Cardiac fibroblast (primary cell): ENCODE results near the gene MAP4.
"Not testable (repeated sequence)": the region's sequence is repeated elsewhere in the genome, so short reads cannot be mapped to it uniquely, and the experiment has no call there.

Experiments used
- DNase-seq, 2 donors: peaks; one replicate each; pipeline versions ENCODE4 v3.0.0 to v3.0.0-alpha.2; 2010; ENCODE audit warnings: low read depth in 2 of 2
- H3K4me3 ChIP-seq, 2 donors: replicated peaks in 1 of 2; 1 replicate in 1 of 2; 2 replicates in 1 of 2; pipeline ENCODE4 v1.5.1; 2011; ENCODE audit warnings: low read depth in 2 of 2, low read length in 2 of 2, mild to moderate bottlenecking in 2 of 2, moderate library complexity in 1 of 2
- TF ChIP-seq, protein P1 (sequence below): IDR thresholded peaks from one replicate; pipeline ENCODE4 v1.5.1; 2011; ENCODE audit warnings: low read depth, mild to moderate bottlenecking, low read length, inconsistent platforms

The MAP4 gene

DNA sequence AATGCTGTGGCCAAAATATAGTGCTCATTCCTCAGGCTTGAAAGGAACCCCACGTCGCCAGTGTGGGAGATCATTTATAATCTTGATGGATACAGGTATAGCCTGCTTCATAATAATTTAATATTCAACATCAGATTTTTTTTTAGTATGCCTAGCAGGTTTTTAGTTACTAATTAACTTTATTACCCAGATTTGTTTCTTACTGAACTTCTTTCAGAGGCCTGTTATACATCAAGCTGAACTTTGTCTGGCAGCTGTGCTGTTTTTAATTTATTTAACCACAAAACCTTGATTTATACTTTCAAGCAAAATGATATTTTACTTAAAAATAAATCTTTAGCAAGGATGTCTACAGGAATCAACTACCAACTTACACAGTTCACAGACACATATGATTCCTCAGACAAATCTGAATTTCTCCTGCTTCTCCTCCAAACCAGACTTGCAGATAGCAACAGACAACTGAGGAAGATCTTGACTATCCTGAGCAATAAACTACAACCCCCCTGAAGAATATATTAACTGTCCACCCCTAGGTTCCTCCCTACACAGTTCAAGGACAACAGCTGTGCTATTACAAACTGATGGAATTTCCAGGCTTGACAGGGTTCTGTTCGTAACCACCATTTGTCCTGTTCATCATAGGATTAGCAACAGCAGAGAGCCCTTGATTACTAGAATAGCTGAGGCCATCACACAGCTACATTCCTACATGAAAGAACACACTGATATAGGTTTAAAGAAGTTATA, 610 bp downstream of the MAP4 start:
- no peak overlapping the region for H3K4me3 ChIP-seq
- TF ChIP-seq, protein P1, sequence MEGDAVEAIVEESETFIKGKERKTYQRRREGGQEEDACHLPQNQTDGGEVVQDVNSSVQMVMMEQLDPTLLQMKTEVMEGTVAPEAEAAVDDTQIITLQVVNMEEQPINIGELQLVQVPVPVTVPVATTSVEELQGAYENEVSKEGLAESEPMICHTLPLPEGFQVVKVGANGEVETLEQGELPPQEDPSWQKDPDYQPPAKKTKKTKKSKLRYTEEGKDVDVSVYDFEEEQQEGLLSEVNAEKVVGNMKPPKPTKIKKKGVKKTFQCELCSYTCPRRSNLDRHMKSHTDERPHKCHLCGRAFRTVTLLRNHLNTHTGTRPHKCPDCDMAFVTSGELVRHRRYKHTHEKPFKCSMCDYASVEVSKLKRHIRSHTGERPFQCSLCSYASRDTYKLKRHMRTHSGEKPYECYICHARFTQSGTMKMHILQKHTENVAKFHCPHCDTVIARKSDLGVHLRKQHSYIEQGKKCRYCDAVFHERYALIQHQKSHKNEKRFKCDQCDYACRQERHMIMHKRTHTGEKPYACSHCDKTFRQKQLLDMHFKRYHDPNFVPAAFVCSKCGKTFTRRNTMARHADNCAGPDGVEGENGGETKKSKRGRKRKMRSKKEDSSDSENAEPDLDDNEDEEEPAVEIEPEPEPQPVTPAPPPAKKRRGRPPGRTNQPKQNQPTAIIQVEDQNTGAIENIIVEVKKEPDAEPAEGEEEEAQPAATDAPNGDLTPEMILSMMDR = no peak
- peak; percentile 39 to 43 for DNase-seq

DNA sequence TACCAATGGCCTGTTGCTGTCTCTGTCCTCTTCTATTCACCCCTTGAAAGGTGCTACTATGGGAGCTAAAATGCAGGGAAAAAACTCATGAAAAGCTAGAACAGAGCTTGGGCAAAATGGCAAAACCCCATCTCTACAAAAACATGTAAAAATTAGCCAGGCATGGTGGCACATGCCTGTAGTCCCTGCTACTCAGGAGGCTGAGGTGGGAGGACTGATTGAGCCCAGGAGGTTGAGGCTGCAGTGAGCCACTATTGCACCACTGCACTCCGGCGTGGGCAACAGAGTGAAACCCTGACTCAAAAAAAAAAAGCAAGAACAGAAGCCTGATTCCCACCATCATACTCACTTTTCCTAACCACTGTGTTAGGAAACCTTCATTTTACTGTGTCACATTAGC, 1.9 kb downstream of the MAP4 start:
- H3K4me3 ChIP-seq = no peak overlapping the region
- no peak for DNase-seq
- TF ChIP-seq, protein P1 = no peak

DNA sequence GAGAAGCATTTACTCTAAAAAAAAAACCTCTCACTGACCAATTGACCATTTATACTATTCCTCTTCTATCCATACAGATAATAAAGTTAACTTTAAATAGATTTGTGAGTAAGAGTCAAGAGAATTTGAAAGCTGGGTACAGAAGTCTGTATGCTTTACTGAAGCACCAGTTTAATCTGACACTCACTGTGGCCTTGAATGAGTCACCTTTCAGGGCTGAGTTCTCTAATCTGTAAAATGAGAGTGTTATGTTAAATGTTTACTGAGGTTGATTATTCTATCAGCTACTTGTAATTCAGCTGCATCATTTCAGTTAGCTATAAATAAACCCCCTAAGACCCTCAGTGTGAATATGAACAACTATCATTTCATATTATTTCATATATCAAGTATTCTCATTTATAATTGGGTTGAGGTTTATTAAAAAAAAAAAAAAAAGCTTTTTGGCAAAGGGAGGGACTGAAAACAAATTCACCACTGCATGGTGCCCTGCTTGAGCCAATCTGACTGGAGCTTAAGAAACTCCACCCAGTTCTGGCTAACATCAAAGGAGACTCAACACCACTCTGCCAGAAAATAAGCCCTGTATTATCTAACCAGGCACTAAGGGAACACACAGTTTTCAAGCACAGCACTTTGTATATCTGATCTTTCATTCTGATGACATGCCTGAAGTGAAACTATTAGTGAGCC, 2.8 kb downstream of the MAP4 start:
- TF ChIP-seq, protein P1 = no peak
- peak; percentile 76 to 86 for DNase-seq
- no peak overlapping the region for H3K4me3 ChIP-seq

DNA sequence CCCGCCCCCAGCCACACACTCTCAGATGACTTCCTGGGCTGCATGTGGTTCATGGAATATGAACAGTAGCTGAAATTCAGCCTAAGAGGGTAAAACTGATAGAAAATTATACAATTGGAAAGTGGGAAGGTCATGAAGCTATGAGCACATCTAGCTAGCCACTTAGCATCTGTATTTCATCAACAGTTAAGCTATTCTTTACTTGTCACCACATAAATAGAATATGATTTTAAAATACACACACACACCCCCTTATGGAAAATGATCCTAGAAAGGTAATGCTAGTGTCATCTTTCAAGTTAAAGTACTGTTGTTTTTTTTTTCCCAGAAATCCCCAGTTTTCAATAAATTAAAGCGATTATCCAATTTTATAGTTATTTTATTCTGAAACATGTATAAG, 3.6 kb downstream of the MAP4 start:
- TF ChIP-seq, protein P1 = no peak
- H3K4me3 ChIP-seq = no peak overlapping the region
- no peak for DNase-seq

DNA sequence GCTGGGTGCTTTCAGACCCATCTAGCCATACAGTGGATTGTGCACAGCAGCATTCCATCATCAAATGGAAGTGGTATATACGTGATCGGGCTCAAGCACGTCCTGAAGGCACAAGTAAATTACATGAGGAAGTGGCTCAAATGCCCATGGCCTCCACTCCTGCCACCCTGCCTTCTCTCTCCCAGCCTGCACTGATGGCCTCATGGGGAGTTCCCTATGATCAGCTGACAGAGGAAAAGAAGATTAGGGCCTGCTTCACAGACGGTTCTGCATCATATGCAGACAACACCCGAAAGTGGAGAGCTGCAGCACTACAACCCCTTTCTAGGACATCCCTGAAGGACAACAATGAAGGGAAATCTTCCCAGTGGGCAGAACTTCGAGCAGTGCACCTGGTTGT, 8.2 kb downstream of the MAP4 start:
- not testable (repeated sequence) for H3K4me3 ChIP-seq, DNase-seq

DNA sequence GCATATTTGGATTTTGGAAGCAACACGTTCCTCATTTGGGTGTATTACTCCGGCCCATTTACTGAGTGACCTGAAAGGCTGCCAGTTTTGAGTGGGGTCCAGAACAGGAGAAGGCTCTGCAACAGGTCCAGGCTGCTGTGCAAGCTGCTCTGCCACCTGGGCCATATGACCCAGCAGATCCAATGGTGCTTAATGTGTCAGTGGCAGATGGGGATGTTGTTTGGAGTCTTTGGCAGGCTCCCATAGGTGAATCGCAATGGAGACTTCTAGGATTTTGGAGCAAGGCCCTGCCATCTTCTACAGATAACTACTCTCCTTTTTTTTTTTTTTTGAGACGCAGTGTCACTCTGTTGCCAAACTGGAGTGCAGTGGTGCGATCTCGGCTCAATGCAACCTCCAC, 8.9 kb downstream of the MAP4 start:
- not testable (repeated sequence) for DNase-seq, H3K4me3 ChIP-seq

DNA sequence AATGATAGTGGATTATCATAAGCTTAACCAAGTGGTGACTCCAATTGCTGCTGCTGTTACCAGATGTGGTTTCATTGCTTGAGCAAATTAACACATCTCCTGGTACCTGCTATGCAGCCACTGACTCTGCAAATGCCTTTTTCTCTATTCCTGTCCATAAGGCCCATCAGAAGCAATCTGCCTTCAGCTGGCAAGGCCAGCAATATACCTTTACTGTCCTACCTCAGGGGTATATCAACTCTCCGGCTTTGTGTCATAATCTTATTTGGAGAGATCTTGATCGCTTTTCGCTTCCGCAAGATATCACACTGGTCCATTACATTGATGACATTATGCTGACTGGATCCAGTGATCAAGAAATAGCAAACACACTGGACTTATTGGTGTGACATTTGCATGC, 9.4 kb downstream of the MAP4 start:
- DNase-seq, H3K4me3 ChIP-seq: not testable (repeated sequence)

DNA sequence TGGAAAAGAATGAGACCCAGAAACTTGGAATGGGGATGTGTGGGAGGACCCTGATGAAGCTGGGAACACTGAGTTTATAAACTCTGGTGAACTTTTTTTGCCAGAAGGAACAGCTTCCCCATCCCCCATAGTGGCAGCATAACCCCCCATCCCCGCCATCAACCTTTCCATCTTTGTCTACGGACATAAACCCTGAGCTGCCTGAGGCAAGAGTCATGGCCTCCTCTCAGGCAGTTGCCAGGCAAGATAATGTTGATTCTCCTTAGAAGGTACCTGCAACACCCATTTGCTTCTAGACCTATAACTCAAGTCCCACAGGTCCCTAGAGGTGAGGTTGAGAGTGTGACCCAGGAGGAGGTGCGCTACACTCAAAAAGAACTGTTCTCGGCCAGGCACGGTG, 11.5 kb downstream of the MAP4 start:
- no peak for DNase-seq
- H3K4me3 ChIP-seq = no peak overlapping the region
- TF ChIP-seq, protein P1 = no peak
